BLaER1 (cell line): ENCODE data around the gene RDH12.

Experiments used
- H3K27ac ChIP-seq: shearing (Covaris generic); formaldehyde crosslinking; 2 replicates; pipeline ENCODE4 v1.8.1; 2022
- H3K27me3 ChIP-seq: shearing (Covaris generic); formaldehyde crosslinking; 2 replicates; pipeline ENCODE4 v1.8.1; 2022
- H3K36me3 ChIP-seq: shearing (Covaris generic); formaldehyde crosslinking; 2 replicates; pipeline ENCODE4 v1.8.1; 2022
- H3K4me1 ChIP-seq: shearing (Covaris generic); formaldehyde crosslinking; 2 replicates; pipeline ENCODE4 v1.8.1; 2022
- H3K4me2 ChIP-seq: shearing (Covaris generic); formaldehyde crosslinking; 2 replicates; pipeline ENCODE4 v1.8.1; 2022
- H3K4me3 ChIP-seq: shearing (Covaris generic); formaldehyde crosslinking; 2 replicates; pipeline ENCODE4 v1.8.1; 2022
- H3K9ac ChIP-seq: shearing (Covaris generic); formaldehyde crosslinking; 2 replicates; pipeline ENCODE4 v1.8.1; 2022
- H3K9me3 ChIP-seq: shearing (Covaris generic); formaldehyde crosslinking; 2 replicates; pipeline ENCODE4 v1.8.1; 2022
- H4K20me1 ChIP-seq: shearing (Covaris generic); formaldehyde crosslinking; 2 replicates; pipeline ENCODE4 v1.8.1; 2022
- Cebpa-rat ChIP-seq: shearing (Covaris generic); IDR thresholded peaks from 2 replicates; pipeline ENCODE4 v1.8.1; 2022

The RDH12 gene

DNA sequence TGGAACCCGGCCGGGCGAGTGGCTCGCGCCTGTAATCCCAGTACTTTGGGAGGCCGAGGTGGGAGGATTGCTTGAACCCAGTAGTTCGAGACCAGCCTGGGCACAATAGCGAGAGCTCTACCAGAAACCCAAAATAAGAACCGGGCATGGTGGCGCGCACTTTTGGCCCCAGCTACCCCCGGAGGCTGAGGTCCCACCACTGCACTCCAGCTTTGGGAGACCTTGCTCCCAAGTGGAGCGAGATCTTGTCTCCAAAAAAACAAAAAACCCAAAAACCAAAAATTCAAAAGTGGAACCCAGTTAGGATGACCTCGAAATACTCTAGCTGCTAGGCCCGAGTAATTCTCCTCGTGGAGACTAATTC lies 26.5 kb upstream of the RDH12 start:
- Histone ChIP-seq H3K9ac (peak overlapping the region; percentile 99), H3K27me3 (no peaks in the 10 kb centered on the region), H3K36me3 (peaks cover 28% of the 10 kb centered on the region), H3K27ac (peak overlapping the region; percentile 99), H3K4me3 (peak overlapping the region; percentile 98), H3K9me3 (no peaks in the 10 kb centered on the region), H4K20me1 (peaks cover 42% of the 10 kb centered on the region), H3K4me2 (peak overlapping the region; percentile 98), H3K4me1 (peaks cover 28% of the 10 kb centered on the region)
- TF ChIP-seq Cebpa-rat = no peak

DNA sequence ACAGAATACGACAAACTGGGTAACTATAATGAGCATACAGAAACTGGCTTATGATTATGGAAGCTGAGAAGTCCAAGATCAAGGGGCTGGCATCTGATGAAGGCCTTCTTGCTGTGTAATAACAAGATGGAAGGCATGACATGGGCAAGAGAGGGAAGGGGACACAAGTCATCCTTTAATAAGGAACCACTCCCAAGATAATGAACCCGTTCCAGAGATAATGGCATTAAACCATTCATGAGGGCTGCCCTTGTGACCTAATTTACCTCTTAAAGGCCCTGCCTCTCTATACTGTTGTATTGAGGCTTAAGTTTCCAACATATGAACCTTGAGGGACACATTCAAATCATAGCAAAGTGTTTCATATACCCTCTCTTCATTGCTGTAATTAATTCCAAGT lies 22.7 kb upstream of the RDH12 start:
- peaks cover 63% of the 10 kb centered on the region for H3K36me3 ChIP-seq

GRCh38 chr14:67680121-67680602 lies 21.5 kb upstream of the RDH12 start:
- Histone ChIP-seq H3K4me1 (peaks cover 6% of the 10 kb centered on the region), H3K27ac (no peak overlapping the region), H4K20me1 (no peaks in the 10 kb centered on the region; the same call in 1 of the 2 replicates), H3K27me3 (no peaks in the 10 kb centered on the region), H3K36me3 (peaks cover 74% of the 10 kb centered on the region), H3K9me3 (no peaks in the 10 kb centered on the region), H3K4me3 (no peak overlapping the region), H3K4me2 (no peak overlapping the region), H3K9ac (no peak overlapping the region)
- TF ChIP-seq Cebpa-rat = no peak

More for the DNA sequence above, 22.7 kb upstream of the RDH12 start:
- H3K4me1 ChIP-seq = peaks cover 8% of the 10 kb centered on the region
- H3K9me3 ChIP-seq = no peaks in the 10 kb centered on the region
- no peak overlapping the region for H3K4me2 ChIP-seq
- H4K20me1 ChIP-seq = peaks cover 4% of the 10 kb centered on the region
- no peaks in the 10 kb centered on the region for H3K27me3 ChIP-seq
- H3K4me3 ChIP-seq = no peak overlapping the region
- no peak overlapping the region for H3K9ac ChIP-seq
- no peak overlapping the region for H3K27ac ChIP-seq
- no peak for TF ChIP-seq Cebpa-rat

DNA sequence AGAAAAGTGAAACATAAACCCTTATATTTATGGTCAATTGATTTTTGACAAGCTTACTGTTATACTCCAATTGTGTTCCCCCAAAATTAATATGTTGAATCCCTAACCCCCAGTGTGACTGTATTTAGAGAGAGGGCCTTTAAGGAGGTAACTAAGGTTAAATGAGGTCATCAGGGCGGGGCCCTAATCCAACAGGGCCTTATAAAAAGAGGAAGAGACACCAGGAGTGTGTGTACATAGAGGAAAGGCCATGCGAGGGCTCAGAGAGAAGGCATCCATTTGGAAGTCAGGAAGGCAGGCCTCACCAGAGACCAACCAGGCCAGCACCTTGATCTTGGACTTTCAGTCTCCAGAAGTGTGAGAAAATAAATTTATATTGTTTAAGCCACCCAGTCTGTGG lies 20.7 kb upstream of the RDH12 start:
- Histone ChIP-seq H3K36me3 (peaks cover 82% of the 10 kb centered on the region), H4K20me1 (no peaks in the 10 kb centered on the region; the same call in 1 of the 2 replicates), H3K9me3 (no peaks in the 10 kb centered on the region), H3K4me1 (no peaks in the 10 kb centered on the region), H3K4me2 (no peak overlapping the region), H3K9ac (no peak overlapping the region), H3K27ac (no peak overlapping the region), H3K4me3 (no peak overlapping the region), H3K27me3 (no peaks in the 10 kb centered on the region)
- no peak for TF ChIP-seq Cebpa-rat

DNA sequence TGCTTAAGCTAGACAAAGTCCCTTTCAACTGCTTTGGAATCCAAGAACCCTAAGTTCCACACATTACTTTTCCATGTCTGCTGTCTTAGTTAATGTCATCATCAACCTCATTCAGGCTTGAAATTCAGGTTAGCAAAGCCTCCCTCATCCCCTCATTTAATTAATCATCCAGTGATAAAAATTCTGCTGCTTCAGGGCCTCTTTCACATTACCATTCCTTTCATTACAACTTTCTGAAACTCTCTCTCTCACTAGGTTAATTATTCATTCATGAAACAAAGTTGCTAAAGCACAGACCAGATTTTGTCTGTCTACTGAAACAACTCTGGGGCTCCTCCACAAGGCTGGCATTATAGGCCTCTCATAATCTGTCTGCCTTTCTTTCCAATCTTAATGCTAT lies 17.8 kb upstream of the RDH12 start:
- Histone ChIP-seq H3K36me3 (peaks cover 95% of the 10 kb centered on the region), H3K9ac (no peak overlapping the region)

GRCh38 chr14:67690011-67690410 lies 11.7 kb upstream of the RDH12 start:
- Histone ChIP-seq H3K4me1 (peaks cover 19% of the 10 kb centered on the region), H3K27ac (no peak overlapping the region), H3K36me3 (peaks cover 87% of the 10 kb centered on the region), H4K20me1 (peaks cover 37% of the 10 kb centered on the region), H3K4me3 (no peak overlapping the region), H3K4me2 (no peak overlapping the region), H3K9me3 (no peaks in the 10 kb centered on the region), H3K27me3 (no peaks in the 10 kb centered on the region), H3K9ac (no peak overlapping the region)
- no peak for TF ChIP-seq Cebpa-rat

More for the DNA sequence above, 17.8 kb upstream of the RDH12 start:
- Histone ChIP-seq H3K9me3 (no peaks in the 10 kb centered on the region), H4K20me1 (no peaks in the 10 kb centered on the region; the same call in 1 of the 2 replicates), H3K27me3 (no peaks in the 10 kb centered on the region), H3K4me1 (no peaks in the 10 kb centered on the region), H3K4me3 (no peak overlapping the region), H3K27ac (no peak overlapping the region), H3K4me2 (no peak overlapping the region)
- TF ChIP-seq Cebpa-rat = no peak

DNA sequence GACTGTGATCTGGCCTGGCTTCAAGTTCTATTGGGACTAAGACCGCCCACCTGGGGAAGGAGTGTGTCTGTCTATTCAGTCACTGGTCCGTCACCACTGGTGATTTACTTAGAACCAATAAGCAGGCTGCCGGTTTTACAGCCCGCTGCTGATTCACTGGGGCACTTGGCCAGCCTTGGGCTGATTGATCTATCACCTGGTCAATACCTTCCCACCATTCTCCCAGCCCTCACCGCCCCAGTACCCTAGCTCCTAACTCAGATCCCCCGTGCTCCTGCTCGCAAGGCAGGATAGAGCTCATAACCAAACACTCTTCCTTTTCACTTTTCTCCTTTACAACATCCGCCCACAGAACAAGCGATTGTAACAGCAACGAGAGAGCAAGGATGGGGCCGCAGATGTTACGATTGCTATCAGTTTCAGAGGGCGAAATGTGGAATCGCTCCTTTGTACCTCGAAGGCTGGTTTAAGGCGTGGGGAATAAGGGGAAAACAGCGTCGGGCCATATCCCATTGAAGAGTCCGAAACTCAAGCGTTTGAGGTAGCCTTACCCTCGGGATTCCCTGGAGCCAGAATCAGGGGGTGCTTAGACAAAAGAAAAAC lies 6.8 kb upstream of the RDH12 start:
- peak overlapping the region; percentile 89 for H3K4me3 ChIP-seq
- peaks cover 37% of the 10 kb centered on the region for H4K20me1 ChIP-seq
- H3K27me3 ChIP-seq = no peaks in the 10 kb centered on the region
- peak overlapping the region; percentile 77 for H3K27ac ChIP-seq
- TF ChIP-seq Cebpa-rat = no peak
- no peaks in the 10 kb centered on the region for H3K9me3 ChIP-seq
- H3K9ac ChIP-seq = peak overlapping the region; percentile 86
- H3K4me2 ChIP-seq = peak overlapping the region; percentile 82
- peaks cover 23% of the 10 kb centered on the region for H3K4me1 ChIP-seq
- H3K36me3 ChIP-seq = peaks cover 38% of the 10 kb centered on the region

GRCh38 chr14:67695394-67695949 lies 6.2 kb upstream of the RDH12 start, which contains the start of gene RDH11:
RDH11 (minus strand) TSS chr14:67695764; CDS start chr14:67695703, 61 bp downstream.
- H3K4me2 ChIP-seq = peak within 1 kb of the TSS; percentile 82
- peaks cover 23% of the 10 kb centered on the region for H3K4me1 ChIP-seq
- peak within 1 kb of the TSS; percentile 89 for H3K4me3 ChIP-seq
- no peaks in the 10 kb centered on the region for H3K27me3 ChIP-seq
- H3K27ac ChIP-seq = peak within 1 kb of the TSS; percentile 77
- H3K9ac ChIP-seq = peak within 1 kb of the TSS; percentile 86
- H3K36me3 ChIP-seq = peaks cover 32% of the 10 kb centered on the region
- peak; percentile 89 for TF ChIP-seq Cebpa-rat
- no peaks in the 10 kb centered on the region for H3K9me3 ChIP-seq
- H4K20me1 ChIP-seq = peaks cover 35% of the 10 kb centered on the region

DNA sequence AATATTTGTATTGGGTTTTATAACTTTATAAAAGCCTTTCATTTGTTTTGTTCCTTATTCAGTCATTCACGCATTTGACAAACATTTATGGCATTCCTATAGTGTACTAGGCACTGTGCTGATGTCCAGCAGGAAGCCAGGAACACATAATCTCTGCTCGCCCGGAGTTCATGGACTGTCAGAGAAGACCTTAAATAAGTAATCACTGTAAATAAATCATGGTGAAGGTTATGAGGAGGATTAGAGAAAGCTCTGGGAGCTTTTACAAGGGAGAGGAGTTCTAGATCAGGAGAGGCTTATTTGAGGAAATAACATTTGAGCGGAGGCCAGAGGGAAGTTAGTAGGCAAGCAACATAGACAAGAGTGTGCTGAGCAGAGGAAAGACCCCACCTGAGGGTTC lies 4.7 kb upstream of the RDH12 start:
- Histone ChIP-seq H3K27ac (no peak overlapping the region), H3K9me3 (no peaks in the 10 kb centered on the region), H3K4me2 (no peak overlapping the region), H3K4me3 (no peak overlapping the region), H3K4me1 (peaks cover 23% of the 10 kb centered on the region), H3K36me3 (peaks cover 17% of the 10 kb centered on the region), H3K27me3 (no peaks in the 10 kb centered on the region), H4K20me1 (peaks cover 22% of the 10 kb centered on the region; the same call in 1 of the 2 replicates), H3K9ac (no peak overlapping the region)
- no peak for TF ChIP-seq Cebpa-rat

DNA sequence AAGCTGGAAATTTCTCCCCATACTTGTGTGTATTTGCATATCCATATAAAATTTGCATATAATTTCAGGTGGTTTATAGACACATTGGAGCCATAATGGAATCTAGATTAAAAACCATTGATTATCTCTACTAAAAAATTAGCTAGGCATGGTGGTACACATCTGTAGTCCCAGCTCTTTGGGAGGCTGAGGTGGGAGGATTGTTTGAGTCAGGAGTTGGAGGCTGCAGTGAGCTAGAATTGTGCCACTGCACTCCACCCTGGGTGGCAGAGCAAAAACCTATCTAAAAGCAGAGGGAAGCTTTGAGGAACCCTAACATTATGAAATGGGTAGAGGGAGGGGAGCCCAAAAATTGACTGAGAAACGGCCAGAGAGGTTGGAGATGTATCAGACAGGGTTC lies 3.5 kb upstream of the RDH12 start:
- TF ChIP-seq Cebpa-rat = no peak
- H3K4me1 ChIP-seq = peaks cover 21% of the 10 kb centered on the region

More for the DNA sequence above, 3.5 kb upstream of the RDH12 start:
- peaks cover 10% of the 10 kb centered on the region; the same call in 1 of the 2 replicates for H4K20me1 ChIP-seq
- H3K36me3 ChIP-seq = peaks cover 5% of the 10 kb centered on the region; the same call in 1 of the 2 replicates
- H3K4me2 ChIP-seq = no peak overlapping the region
- H3K27me3 ChIP-seq = no peaks in the 10 kb centered on the region
- no peaks in the 10 kb centered on the region for H3K9me3 ChIP-seq
- H3K9ac ChIP-seq = no peak overlapping the region
- no peak overlapping the region for H3K4me3 ChIP-seq
- H3K27ac ChIP-seq = no peak overlapping the region
